HFFc6 (cell line): Measurements from ENCODE around the gene GPR32. TPM values are rescaled to one million over a fixed set of nuclear protein-coding genes. Genes with fewer than 3 reads are reported as not detected.
"Not testable (repeated sequence)": the region's sequence is repeated elsewhere in the genome, so short reads cannot be mapped to it uniquely, and the experiment has no call there.

Source experiments
- DNase-seq: peaks from one replicate; pipeline ENCODE4 v3.0.0-alpha.2; 2018
- H3K27ac Mint-ChIP-seq: 2 replicates; pipeline ENCODE4 v1.8.0; 2020; ENCODE audit warnings: mild to moderate bottlenecking, mixed read lengths
- H3K27me3 Mint-ChIP-seq: 2 replicates; pipeline ENCODE4 v1.8.0; 2021; ENCODE audit warnings: mild to moderate bottlenecking, moderate library complexity, mixed read lengths; ENCODE audit not compliant: insufficient read depth
- H3K36me3 Mint-ChIP-seq: 2 replicates; pipeline ENCODE4 v1.8.0; 2021; ENCODE audit warnings: low read depth, mixed read lengths
- H3K4me1 Mint-ChIP-seq: 2 replicates; pipeline ENCODE4 v1.8.0; 2020; ENCODE audit warnings: low read depth, mixed read lengths
- H3K4me3 Mint-ChIP-seq: 2 replicates; pipeline ENCODE4 v1.8.0; 2020; ENCODE audit warnings: mild to moderate bottlenecking, moderate library complexity, mixed read lengths
- H3K9me3 Mint-ChIP-seq: 2 replicates; pipeline ENCODE4 v1.8.0; 2020; ENCODE audit warnings: mild to moderate bottlenecking, mixed read lengths
- total RNA-seq, 6 experiments: library from RNA; stranded (reverse); fragmentation: NEBNext Ultra II Directional; extraction: Animal tissue kit (Norgen Biotek cat#: 25700); gene quantifications; 2 replicates in 1 of 6; 3 replicates in 5 of 6; pipeline ENCODE4 v1.2.3, GENCODE V29; 2021
- TF ChIP-seq, protein P1 (sequence below): fragments of 200-600 bp; sonication (generic); IDR thresholded peaks from 2 replicates; pipeline ENCODE4 v1.5.0; 2021; ENCODE audit warnings: antibody characterized with exemption, mild to moderate bottlenecking

Gene GPR32
- total RNA-seq, 6 experiments from 2014 or later = not detected

DNA sequence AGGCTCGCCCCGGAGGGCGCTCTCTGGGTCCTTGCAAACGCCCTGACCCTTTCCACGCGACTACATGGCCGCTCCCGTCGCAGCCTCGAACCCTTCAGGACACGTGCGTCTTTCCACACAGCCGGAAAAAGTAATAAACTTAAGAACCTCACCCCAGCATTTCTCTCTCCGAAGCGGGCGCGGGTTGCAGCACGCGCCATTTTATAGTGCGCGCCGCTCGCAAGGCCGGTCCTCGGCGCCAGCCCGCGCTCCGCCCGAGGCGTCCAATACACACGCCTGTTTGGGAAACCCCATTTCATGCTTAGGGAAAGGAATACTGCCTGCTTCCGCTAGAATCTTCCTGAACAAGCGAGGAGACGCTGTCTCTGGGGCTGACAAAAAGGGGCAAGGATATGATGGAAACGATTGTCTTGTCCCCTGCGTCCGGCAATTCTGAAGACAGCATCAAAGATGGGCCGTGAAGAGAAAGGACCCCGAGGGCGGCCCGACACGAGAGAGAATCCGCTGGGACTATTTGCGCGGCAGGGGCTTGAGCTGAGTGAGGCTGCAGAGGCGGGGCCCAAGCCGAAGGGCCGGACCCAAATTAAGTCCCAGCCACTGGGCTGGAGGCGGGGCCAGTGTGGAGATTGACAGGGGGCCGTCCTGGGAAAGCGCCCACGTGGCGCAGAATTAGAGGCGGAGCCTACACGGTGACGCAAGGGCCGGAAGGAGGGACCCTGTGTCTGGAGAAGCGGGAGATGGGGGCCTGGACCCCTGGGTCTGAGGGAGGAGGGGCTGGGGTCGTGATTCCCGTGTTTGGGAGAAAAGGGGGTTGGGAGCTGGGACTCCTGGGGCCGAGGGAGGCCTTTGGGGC lies 34.4 kb downstream of the GPR32 start:
- H3K9me3 Mint-ChIP-seq = peaks cover 4% of the 10 kb centered on the region; the same call in 1 of the 2 replicates
- TF ChIP-seq, protein P1, sequence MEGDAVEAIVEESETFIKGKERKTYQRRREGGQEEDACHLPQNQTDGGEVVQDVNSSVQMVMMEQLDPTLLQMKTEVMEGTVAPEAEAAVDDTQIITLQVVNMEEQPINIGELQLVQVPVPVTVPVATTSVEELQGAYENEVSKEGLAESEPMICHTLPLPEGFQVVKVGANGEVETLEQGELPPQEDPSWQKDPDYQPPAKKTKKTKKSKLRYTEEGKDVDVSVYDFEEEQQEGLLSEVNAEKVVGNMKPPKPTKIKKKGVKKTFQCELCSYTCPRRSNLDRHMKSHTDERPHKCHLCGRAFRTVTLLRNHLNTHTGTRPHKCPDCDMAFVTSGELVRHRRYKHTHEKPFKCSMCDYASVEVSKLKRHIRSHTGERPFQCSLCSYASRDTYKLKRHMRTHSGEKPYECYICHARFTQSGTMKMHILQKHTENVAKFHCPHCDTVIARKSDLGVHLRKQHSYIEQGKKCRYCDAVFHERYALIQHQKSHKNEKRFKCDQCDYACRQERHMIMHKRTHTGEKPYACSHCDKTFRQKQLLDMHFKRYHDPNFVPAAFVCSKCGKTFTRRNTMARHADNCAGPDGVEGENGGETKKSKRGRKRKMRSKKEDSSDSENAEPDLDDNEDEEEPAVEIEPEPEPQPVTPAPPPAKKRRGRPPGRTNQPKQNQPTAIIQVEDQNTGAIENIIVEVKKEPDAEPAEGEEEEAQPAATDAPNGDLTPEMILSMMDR = no peak
- H3K4me3 Mint-ChIP-seq = peak overlapping the region; percentile 99
- peaks cover 19% of the 10 kb centered on the region for H3K36me3 Mint-ChIP-seq
- H3K27me3 Mint-ChIP-seq = peaks cover 8% of the 10 kb centered on the region
- peak overlapping the region; percentile 100 for H3K27ac Mint-ChIP-seq
- peak; percentile 98 for DNase-seq
- peaks cover 25% of the 10 kb centered on the region for H3K4me1 Mint-ChIP-seq

DNA sequence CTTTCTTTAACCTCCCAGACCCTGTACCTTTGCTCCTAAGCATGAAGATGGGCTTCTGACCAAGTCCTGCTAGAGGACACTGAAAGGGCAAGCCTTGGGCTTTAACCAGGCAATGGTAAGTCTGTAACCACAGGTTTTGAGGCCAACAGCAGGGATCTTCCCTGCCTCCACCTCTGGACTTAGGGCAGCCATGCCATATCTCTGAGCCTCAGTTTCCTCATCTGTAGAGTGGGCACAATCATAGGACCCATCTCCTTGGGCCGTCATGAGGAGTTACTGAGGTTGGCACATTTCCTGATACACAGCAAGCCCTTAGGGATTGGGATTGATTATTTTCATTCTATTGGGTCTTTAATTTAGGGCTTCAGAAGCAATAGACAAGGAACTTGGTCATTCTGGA lies 38.6 kb downstream of the GPR32 start:
- DNase-seq = no peak
- H3K27ac Mint-ChIP-seq = no peak overlapping the region
- peaks cover 8% of the 10 kb centered on the region for H3K4me1 Mint-ChIP-seq
- H3K36me3 Mint-ChIP-seq = peaks cover 6% of the 10 kb centered on the region
- TF ChIP-seq, protein P1 = no peak
- H3K27me3 Mint-ChIP-seq = peaks cover 12% of the 10 kb centered on the region
- H3K9me3 Mint-ChIP-seq = peaks cover 4% of the 10 kb centered on the region; the same call in 1 of the 2 replicates
- no peak overlapping the region for H3K4me3 Mint-ChIP-seq

DNA sequence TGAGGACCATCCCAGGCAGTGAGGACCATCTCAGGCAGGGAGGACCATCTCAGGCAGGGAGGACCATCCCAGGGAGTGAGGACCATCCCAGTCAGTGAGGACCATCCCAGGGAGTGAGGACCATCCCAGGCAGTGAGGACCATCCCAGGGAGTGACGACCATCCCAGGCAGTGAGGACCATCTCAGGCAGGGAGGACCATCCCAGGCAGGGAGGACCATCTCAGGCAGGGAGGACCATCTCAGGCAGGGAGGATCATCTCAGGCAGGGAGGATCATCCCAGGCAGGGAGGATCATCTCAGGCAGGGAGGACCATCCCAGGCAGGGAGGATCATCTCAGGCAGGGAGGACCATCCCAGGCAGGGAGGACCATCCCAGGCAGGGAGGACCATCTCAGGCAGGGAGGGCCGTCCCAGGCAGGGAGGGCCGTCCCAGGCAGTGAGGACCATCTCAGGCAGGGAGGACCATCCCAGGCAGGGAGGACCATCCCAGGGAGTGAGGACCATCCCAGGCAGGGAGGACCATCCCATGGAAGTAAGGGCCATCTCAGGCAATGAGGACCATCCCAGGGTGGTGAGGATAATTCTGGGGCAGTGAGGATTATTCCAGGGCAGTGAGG lies 41.5 kb downstream of the GPR32 start:
- not testable (repeated sequence) for H3K36me3 Mint-ChIP-seq, H3K27me3 Mint-ChIP-seq, H3K27ac Mint-ChIP-seq, DNase-seq, H3K4me3 Mint-ChIP-seq, H3K9me3 Mint-ChIP-seq, H3K4me1 Mint-ChIP-seq

DNA sequence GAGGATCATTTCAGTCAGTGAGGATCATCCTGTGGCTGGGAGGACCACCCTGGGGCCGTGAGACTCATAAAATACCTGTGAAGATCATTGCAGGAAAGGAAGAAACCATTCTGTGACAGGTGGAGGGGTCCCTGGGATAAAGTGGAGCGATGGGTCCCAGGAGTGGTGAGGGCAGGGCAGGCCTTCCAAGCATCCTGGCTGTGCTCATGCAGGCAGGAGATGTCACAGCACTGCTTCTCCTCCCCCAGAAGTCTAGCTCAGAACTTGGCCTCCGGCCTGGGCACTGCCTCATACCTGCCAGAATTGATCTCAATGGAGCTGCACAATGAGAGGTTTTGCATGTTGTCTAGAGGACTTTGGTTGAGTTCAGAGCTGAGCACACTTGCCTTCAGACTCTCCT lies 42.2 kb downstream of the GPR32 start:
- Mint-ChIP-seq H3K9me3 (no peaks in the 10 kb centered on the region; the same call in 1 of the 2 replicates), H3K27me3 (peaks cover 15% of the 10 kb centered on the region), H3K36me3 (no peaks in the 10 kb centered on the region), H3K4me3 (no peak overlapping the region), H3K4me1 (no peaks in the 10 kb centered on the region), H3K27ac (no peak overlapping the region)
- TF ChIP-seq, protein P1 = no peak
- no peak for DNase-seq

DNA sequence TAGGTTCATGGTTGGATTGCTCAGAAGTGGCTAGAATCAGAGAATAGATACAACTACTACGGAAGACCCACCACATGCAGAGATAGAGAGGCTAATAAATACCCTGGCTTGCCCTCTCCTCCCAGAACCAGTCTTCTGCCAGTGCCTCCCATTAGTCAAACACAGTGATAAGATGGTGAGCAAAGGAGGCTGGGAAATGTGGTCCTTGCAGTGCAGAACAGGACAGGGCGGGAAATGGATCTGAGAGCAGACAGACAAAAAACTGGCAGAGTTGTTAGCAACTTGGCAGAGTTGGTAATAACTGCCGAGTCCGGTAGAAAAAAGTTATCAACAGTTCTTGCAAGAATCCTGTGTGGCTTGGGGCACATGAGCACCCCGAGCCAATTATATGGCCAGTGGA lies 44.6 kb downstream of the GPR32 start:
- no peaks in the 10 kb centered on the region; the same call in 1 of the 2 replicates for H3K9me3 Mint-ChIP-seq
- H3K4me1 Mint-ChIP-seq = no peaks in the 10 kb centered on the region
- H3K27ac Mint-ChIP-seq = no peak overlapping the region
- peaks cover 31% of the 10 kb centered on the region for H3K27me3 Mint-ChIP-seq
- TF ChIP-seq, protein P1 = no peak
- H3K36me3 Mint-ChIP-seq = no peaks in the 10 kb centered on the region
- no peak for DNase-seq
- no peak overlapping the region for H3K4me3 Mint-ChIP-seq

DNA sequence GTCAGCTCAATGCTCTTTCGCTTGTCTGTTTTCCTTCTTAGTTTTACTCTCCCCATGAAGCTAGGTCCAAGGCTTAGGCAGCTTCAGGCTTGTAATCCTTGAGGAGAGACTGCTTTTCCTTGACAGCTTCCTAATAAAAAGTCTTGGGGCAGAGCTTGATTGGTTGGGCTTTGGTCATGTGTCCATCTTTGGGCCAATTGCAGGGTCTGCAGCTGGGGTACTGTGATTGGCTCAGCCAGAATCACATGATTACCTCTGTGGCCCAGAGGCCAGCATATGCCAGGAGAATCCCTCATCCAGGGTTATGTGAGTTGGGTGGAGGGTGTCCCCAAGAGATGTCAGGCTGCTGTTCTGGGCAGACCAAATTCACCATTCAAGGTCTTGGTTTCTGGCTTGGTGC lies 45.2 kb downstream of the GPR32 start:
- TF ChIP-seq, protein P1 = no peak
- Mint-ChIP-seq H3K4me3 (no peak overlapping the region), H3K27me3 (peaks cover 37% of the 10 kb centered on the region), H3K27ac (no peak overlapping the region), H3K36me3 (no peaks in the 10 kb centered on the region), H3K4me1 (peaks cover 3% of the 10 kb centered on the region), H3K9me3 (no peaks in the 10 kb centered on the region; the same call in 1 of the 2 replicates)
- DNase-seq = no peak
